ENCODE data around the gene PPFIBP2. TPM values are rescaled to one million over a fixed set of nuclear protein-coding genes. Genes with fewer than 3 reads are reported as not detected.

The PPFIBP2 gene
- total and polyA plus RNA-seq, 2 of the 13 experiments (the other 11 are each of a cell fraction or from before 2014, with no cell fraction given): 15.0 to 52.5 TPM

- DNase-seq (ENCODE audit: low spot score) (no peak), ATAC-seq (no peak), FAIRE-seq (no peak)
- in situ Hi-C loops (cut with HindIII; ENCODE audit: extremely low pct_ligation_motif_present, low pct_unique_long_range_greater_than_20kb) (loop anchor here (25.0 kb wide), 1 partner anchor 330 kb away; no protein-coding TSS in a partner anchor), intact Hi-C loops (cut with micrococcal nuclease; ENCODE audit: unreplicated experiment) (no loop called here)
- Histone ChIP-seq H2AFZ (ENCODE audit: low read length) (no peak overlapping the region), H3K27me3 (ENCODE audit: control insufficient read depth in 1 of 2, insufficient read depth in 2 of 2, low read length in 2 of 2) (peaks cover 2 to 17% of the 10 kb centered on the region in 2 experiments; a peak in 4 of 5 replicates), H3K4me1 (ENCODE audit: insufficient read depth, low read length) (peaks cover 8% of the 10 kb centered on the region; the same call in 1 of the 2 replicates), H3K4me2 (ENCODE audit: low read depth, low read length) (no peak overlapping the region), H4K20me1 (ENCODE audit: insufficient read depth, low read length) (no peaks in the 10 kb centered on the region), H3K9ac (ENCODE audit: insufficient read depth, low read depth, low read length) (no peak overlapping the region), H3K79me2 (ENCODE audit: insufficient read depth, low read length) (no peaks in the 10 kb centered on the region), H3K9me3 (ENCODE audit: low read length) (no peaks in the 10 kb centered on the region), H3K4me3 (replicated peaks in 1 of 3; ENCODE audit: insufficient read depth in 1 of 3, low read depth in 2 of 3, low read length in 3 of 3) (no peak overlapping the region), H3K36me3 (replicated peaks in 1 of 2; ENCODE audit: control insufficient read depth in 1 of 2, insufficient read depth in 2 of 2, low read length in 2 of 2) (no peaks in the 10 kb centered on the region), H3K27ac (ENCODE audit: extremely low read length, insufficient read depth, low read length) (no peak overlapping the region)
- ChIA-PET CTCF (ENCODE audit: low intra/inter-chr PET ratio, low total read pairs) (no interaction called here), POLR2A (no interaction called here)
- BruUV-seq (replicated peaks): no TSS peak
- no peak for TF ChIP-seq SP140L (CRISPR knock-in tag; IDR thresholded peaks at IDR 0.05; ENCODE audit: borderline replicate concordance)
- no peak for TF ChIP-seq SRSF4 (IDR thresholded peaks at IDR 0.05; ENCODE audit: low read depth, low read length, poor library complexity, severe bottlenecking)
- TF ChIP-seq RELA (CRISPR knock-in tag; IDR thresholded peaks at IDR 0.05): no peak
- TF ChIP-seq MLX (CRISPR knock-in tag; IDR thresholded peaks at IDR 0.05): no peak
- TF ChIP-seq PTBP1 (IDR thresholded peaks at IDR 0.05; ENCODE audit: low read depth, low read length, poor library complexity, severe bottlenecking): no peak
- no peak for TF ChIP-seq ZNF891 (CRISPR knock-in tag; IDR thresholded peaks at IDR 0.05)
- no peak for TF ChIP-seq ZNF160 (CRISPR knock-in tag; IDR thresholded peaks at IDR 0.05)
- TF ChIP-seq DMTF1 (CRISPR knock-in tag; IDR thresholded peaks at IDR 0.05): no peak
- TF ChIP-seq, protein P1, sequence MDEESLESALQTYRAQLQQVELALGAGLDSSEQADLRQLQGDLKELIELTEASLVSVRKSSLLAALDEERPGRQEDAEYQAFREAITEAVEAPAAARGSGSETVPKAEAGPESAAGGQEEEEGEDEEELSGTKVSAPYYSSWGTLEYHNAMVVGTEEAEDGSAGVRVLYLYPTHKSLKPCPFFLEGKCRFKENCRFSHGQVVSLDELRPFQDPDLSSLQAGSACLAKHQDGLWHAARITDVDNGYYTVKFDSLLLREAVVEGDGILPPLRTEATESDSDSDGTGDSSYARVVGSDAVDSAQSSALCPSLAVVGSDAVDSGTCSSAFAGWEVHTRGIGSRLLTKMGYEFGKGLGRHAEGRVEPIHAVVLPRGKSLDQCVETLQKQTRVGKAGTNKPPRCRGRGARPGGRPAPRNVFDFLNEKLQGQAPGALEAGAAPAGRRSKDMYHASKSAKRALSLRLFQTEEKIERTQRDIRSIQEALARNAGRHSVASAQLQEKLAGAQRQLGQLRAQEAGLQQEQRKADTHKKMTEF (CRISPR knock-in tag; IDR thresholded peaks at IDR 0.05): no peak
- TF ChIP-seq SPEN (CRISPR knock-in tag; IDR thresholded peaks at IDR 0.05; ENCODE audit: low read depth): no peak
- TF ChIP-seq, protein P2, sequence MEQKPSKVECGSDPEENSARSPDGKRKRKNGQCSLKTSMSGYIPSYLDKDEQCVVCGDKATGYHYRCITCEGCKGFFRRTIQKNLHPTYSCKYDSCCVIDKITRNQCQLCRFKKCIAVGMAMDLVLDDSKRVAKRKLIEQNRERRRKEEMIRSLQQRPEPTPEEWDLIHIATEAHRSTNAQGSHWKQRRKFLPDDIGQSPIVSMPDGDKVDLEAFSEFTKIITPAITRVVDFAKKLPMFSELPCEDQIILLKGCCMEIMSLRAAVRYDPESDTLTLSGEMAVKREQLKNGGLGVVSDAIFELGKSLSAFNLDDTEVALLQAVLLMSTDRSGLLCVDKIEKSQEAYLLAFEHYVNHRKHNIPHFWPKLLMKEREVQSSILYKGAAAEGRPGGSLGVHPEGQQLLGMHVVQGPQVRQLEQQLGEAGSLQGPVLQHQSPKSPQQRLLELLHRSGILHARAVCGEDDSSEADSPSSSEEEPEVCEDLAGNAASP (CRISPR knock-in tag; IDR thresholded peaks at IDR 0.05; ENCODE audit: borderline replicate concordance): no peak
- TF ChIP-seq ZSCAN25 (CRISPR knock-in tag; IDR thresholded peaks at IDR 0.05): no peak
- TF ChIP-seq ZNF562 (CRISPR knock-in tag; IDR thresholded peaks at IDR 0.05; ENCODE audit: borderline replicate concordance): no peak
- no peak for TF ChIP-seq NFYB (CRISPR knock-in tag; IDR thresholded peaks at IDR 0.05)
- TF ChIP-seq ZNF703 (CRISPR knock-in tag; IDR thresholded peaks at IDR 0.05; ENCODE audit: borderline replicate concordance): no peak
- TF ChIP-seq ZSCAN29 (CRISPR knock-in tag; conservative IDR thresholded peaks at IDR 0.05): no peak
- TF ChIP-seq PREB (CRISPR knock-in tag; IDR thresholded peaks at IDR 0.05): no peak
- no peak for TF ChIP-seq GZF1 (CRISPR knock-in tag; IDR thresholded peaks at IDR 0.05)
- TF ChIP-seq CCAR2 (optimal IDR thresholded peaks at IDR 0.05; ENCODE audit: low read depth, low read length): no peak
- WGBS (ENCODE audit: low lambda C conversion rate): 22% methylated on average over 6 of the region's 6 CpGs
Observed at GRCh38 chr11:7691759-7692350, 178.1 kb downstream of the PPFIBP2 start.
